ENCODE measurements around the gene EPG5.

- TF ChIP-seq, protein P1, sequence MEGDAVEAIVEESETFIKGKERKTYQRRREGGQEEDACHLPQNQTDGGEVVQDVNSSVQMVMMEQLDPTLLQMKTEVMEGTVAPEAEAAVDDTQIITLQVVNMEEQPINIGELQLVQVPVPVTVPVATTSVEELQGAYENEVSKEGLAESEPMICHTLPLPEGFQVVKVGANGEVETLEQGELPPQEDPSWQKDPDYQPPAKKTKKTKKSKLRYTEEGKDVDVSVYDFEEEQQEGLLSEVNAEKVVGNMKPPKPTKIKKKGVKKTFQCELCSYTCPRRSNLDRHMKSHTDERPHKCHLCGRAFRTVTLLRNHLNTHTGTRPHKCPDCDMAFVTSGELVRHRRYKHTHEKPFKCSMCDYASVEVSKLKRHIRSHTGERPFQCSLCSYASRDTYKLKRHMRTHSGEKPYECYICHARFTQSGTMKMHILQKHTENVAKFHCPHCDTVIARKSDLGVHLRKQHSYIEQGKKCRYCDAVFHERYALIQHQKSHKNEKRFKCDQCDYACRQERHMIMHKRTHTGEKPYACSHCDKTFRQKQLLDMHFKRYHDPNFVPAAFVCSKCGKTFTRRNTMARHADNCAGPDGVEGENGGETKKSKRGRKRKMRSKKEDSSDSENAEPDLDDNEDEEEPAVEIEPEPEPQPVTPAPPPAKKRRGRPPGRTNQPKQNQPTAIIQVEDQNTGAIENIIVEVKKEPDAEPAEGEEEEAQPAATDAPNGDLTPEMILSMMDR (IDR thresholded peaks at IDR 0.05), result no peak
- TF ChIP-seq POLR2A (IDR thresholded peaks at IDR 0.05; ENCODE audit: low read depth) (no peak), EP300 (IDR thresholded peaks at IDR 0.05) (no peak)
Observed at GRCh38 chr18:45830917-45831316, 136.2 kb downstream of the EPG5 start.

All from esophagus muscularis mucosa (tissue), 4 donors.